Activated CD4-positive, CD25-positive, alpha-beta regulatory T cell treated with anti-CD3 and anti-CD28 coated beads, Interleukin-2, amount 50 U/mL, for 24 hours (primary cell): ENCODE results near the gene C11orf16.
A peak's percentile ranks its signal among the peaks of the same experiment; 100 is the strongest.
"Not testable (repeated sequence)": the region's sequence is repeated elsewhere in the genome, so short reads cannot be mapped to it uniquely, and the experiment has no call there.

ENCODE experiments used
- ATAC-seq, 2 donors: fragments of 150-1000 bp; cut with Tn5 transposase; one replicate each; pipeline ENCODE4 v1.10.0; 2021; ENCODE audit warnings: mild to moderate bottlenecking in 1 of 2, moderate library complexity in 1 of 2

Gene C11orf16, protein sequence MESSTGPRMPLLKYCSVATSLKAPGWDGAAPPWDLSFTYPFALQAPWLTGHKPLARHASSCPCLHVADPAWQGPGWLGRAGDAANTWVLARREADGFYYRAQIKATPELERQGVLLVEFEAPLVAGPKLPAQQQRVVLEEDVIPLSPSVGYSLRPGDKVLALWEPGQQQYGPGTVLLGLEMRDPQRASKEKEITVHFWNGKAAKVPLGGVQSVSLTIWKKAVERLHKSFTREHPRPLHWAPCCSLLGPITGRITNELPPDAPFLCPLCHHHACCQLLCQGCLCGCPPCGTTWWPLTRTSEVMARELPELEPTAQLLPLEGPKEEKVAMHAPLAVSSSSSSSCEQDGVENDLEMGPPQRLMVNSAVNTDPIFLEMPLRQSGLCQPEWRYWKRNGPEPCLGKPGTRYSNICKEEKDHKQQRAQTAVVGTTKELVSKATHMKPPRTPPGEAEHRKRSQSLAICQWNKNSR

GRCh38 chr11:8932564-8933180 lies at the start of gene C11orf16:
Gene C11orf16, minus strand, starts transcription at chr11:8932947. Its CDS starts 639 bp downstream, at chr11:8932308.
- ATAC-seq: no peak

GRCh38 chr11:8980485-8980884 lies 47.7 kb upstream of the C11orf16 start:
- ATAC-seq: no peak

GRCh38 chr11:8979365-8979764 lies 46.6 kb upstream of the C11orf16 start:
- ATAC-seq: not testable (repeated sequence)

- no peak for ATAC-seq
Observed at GRCh38 chr11:8973121-8973520, 40.4 kb upstream of the C11orf16 start.

- ATAC-seq: no peak
Observed at GRCh38 chr11:8971924-8972316, 39.2 kb upstream of the C11orf16 start.

- ATAC-seq: no peak
Observed at GRCh38 chr11:8971196-8971923, 38.6 kb upstream of the C11orf16 start.

- ATAC-seq: no peak
Observed at GRCh38 chr11:8967184-8967583, 34.4 kb upstream of the C11orf16 start.

- peak; percentile 87 to 88 for ATAC-seq
Observed at GRCh38 chr11:8964324-8965320, 31.9 kb upstream of the C11orf16 start, which contains the start of gene TMEM9B. Gene TMEM9B, minus strand, starts transcription at chr11:8964442. Its CDS starts 129 bp downstream, at chr11:8964313.

DNA sequence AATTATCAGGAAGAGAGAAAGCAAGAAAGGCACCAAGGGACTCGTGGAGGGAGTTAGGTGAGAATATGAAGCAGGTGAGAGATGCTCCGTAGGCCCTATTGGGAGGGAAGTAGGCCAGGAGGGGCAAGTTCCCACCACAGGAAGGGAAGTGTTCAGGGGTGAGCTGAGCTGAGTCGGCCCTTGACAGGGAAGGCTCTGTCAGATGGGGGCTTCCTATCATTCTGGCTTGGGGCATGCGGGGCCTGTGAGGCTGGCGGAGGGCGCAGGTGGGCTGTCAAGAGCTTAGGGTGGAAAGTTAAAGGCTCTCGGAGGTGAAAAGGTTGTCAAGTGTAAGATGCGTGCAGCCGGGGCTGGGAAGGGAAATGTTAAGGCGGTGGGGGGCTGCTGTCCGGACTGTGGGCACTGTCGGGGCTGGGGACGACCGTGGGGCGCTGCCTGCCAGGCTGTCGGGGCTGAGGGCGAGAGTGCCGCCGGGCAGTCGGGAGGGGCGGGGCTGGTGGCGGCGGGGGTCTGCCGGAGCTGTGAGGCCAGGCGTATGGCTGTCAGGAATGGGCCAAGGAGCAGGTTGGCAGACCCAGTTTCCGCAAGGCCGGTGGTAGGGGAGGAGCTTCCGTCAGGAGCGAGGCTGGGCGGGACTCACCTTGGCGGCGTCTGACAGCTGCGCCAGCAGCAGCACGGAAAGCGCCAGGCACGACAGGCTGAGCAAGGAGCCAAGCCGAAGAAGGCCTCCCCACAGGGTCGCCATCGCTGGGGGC lies 31.0 kb upstream of the C11orf16 start:
- peak; percentile 76 for ATAC-seq

- no peak for ATAC-seq
Observed at GRCh38 chr11:8962841-8963240, 30.1 kb upstream of the C11orf16 start.

DNA sequence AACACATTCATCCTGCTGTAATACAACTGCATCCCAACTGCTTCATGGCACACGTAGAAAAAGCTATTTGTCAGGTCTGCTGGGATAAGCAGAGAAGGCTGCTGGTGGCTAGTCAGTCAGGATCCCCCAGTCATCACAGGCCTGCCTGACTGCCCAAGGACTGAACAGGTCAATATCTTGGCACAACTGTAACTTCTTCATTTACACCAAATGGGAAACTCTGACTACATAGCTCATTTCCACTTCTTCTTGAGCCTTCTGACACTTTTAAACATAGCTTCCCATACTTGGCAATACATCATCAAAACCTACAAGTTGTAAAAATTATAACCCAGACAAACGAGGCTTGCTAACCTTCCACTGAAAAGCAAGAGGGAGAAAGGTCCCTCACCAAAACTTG lies 28.7 kb upstream of the C11orf16 start:
- no peak for ATAC-seq

- ATAC-seq: peak in 1 of 2 donors; percentile 31
Observed at GRCh38 chr11:8959546-8960166, 26.9 kb upstream of the C11orf16 start.

- peak in 1 of 2 donors; percentile 46 for ATAC-seq
Observed at GRCh38 chr11:8956860-8957259, 24.1 kb upstream of the C11orf16 start.

DNA sequence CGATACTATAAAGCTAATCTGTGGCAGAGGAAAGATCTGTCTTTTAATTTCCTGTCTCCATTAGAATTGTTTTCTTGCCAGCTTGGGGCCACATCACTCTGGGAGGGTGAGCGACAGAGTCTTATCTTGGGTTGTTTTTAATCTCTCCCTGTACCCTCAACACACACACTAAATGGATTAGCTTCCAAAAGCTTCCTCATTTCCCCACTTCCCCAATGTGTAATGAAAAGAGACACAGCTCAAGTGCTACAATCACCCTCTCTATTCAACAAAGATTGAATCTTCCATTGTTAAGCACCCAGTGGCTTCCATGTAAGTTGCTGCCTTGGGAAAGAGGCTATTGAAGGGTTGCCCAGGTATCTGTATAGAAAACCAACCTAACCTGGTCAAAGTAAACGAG lies 16.1 kb upstream of the C11orf16 start:
- no peak for ATAC-seq

- no peak for ATAC-seq
Observed at GRCh38 chr11:8947230-8947943, 14.6 kb upstream of the C11orf16 start.

GRCh38 chr11:8942518-8943066 lies 9.8 kb upstream of the C11orf16 start, which contains the start of gene ASCL3:
Gene ASCL3, minus strand, starts transcription at chr11:8943016. Its CDS starts 4,855 bp downstream, at chr11:8938161.
- no peak for ATAC-seq

GRCh38 chr11:8941341-8942103 lies 8.8 kb upstream of the C11orf16 start:
- no peak for ATAC-seq

GRCh38 chr11:8937659-8938058 lies 4.9 kb upstream of the C11orf16 start:
- ATAC-seq: no peak

GRCh38 chr11:8937159-8937558 lies 4.4 kb upstream of the C11orf16 start:
- ATAC-seq: no peak
